Fibroblast of mammary gland (primary cell): ENCODE measurements around the gene SLC27A1.
"Not testable (repeated sequence)": the region's sequence is repeated elsewhere in the genome, so short reads cannot be mapped to it uniquely, and the experiment has no call there.

ENCODE experiments used
- DNase-seq: peaks from one replicate; pipeline ENCODE4 v3.0.0-alpha.2; 2010; ENCODE audit warnings: low read depth
- H3K4me3 ChIP-seq: 2 replicates; pipeline ENCODE4 v1.5.1; 2011; ENCODE audit warnings: low read depth, mild to moderate bottlenecking, low read length, moderate library complexity; ENCODE audit not compliant: control insufficient read depth
- CTCF ChIP-seq: conservative IDR thresholded peaks from 2 replicates; pipeline ENCODE4 v1.5.1; 2011; ENCODE audit warnings: low read depth, low read length, inconsistent platforms; ENCODE audit not compliant: control insufficient read depth, insufficient read depth

Gene SLC27A1

DNA sequence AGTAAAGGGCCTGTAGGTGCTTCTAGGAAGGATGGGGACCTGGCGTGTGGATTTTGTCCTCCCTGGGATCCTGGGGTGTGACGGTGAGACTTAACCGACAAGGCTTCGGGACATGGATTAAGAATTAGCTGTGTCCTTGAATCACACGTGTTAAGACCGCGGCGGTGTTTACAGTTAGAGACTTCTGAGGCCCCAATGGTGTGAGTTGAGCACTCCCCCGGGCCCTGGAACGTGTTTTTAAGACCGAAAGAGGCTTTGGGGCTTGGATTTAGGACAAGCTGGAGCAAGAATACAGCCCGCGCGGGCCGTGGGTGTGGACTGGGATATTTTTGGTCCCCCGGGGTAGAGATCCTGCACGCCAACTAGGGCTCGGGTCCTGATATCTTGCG, 1.2 kb upstream of the SLC27A1 start:
- no peak for TF ChIP-seq CTCF
- no peak for DNase-seq
- H3K4me3 ChIP-seq: peak overlapping the region; percentile 69

DNA sequence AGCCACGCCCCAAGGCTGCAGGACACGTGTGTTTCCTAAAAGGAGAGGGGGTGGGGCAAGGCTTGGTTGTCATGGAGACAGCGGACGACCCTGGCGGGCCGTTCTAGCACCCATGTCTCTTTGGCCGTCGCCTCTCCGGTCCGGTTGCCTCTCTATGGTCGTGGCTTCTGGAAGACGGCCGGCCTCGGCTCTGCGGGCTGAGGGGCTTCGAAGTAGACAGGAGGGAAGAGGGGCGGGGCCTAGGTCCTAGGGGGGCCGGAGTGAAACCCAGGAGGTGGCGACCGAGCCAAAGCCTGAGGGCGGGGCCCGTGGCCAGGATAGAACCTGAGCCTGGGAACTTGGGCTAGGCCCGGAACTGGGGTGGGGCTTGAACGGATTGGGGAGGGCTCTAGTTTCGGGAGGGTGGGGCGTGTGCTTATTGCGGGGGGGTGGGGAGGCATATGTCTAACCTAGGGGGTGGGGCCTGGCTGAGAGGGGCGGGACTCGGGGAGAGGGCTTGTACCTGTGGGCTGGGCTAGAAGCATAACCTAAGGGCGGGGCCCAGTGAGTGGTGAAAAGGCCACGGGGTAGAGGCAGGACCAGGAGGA, 750 bp upstream of the SLC27A1 start:
- peak overlapping the region; percentile 69 for H3K4me3 ChIP-seq
- DNase-seq: peak; percentile 92
- no peak for TF ChIP-seq CTCF

- TF ChIP-seq CTCF: no peak
- H3K4me3 ChIP-seq: peak overlapping the region; percentile 69
- no peak for DNase-seq
Observed at GRCh38 chr19:17471410-17472125, 1.2 kb downstream of the SLC27A1 start.

DNA sequence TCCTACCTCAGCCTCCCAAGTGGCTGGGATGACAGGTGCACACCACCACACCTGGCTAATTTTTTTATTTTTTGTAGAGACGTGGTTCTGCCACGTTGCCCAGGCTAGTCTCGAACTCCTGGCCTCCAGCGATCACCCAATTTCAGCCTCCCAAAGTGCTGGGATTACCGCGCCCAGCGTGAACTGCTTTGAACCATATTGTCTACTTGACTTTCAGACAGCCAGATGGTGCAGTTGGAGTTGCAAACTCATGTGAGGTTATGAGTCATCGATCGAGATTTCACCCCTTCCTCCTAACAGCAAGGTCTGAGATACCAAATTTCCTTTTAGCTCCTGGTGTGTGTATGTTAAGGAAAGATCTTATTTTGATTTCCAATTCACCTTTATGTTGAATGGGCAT, 2.7 kb downstream of the SLC27A1 start:
- no peak overlapping the region for H3K4me3 ChIP-seq
- peak; percentile 87 for DNase-seq
- no peak for TF ChIP-seq CTCF

- not testable (repeated sequence) for DNase-seq, H3K4me3 ChIP-seq
Observed at GRCh38 chr19:17475011-17475540, 4.8 kb downstream of the SLC27A1 start.

DNA sequence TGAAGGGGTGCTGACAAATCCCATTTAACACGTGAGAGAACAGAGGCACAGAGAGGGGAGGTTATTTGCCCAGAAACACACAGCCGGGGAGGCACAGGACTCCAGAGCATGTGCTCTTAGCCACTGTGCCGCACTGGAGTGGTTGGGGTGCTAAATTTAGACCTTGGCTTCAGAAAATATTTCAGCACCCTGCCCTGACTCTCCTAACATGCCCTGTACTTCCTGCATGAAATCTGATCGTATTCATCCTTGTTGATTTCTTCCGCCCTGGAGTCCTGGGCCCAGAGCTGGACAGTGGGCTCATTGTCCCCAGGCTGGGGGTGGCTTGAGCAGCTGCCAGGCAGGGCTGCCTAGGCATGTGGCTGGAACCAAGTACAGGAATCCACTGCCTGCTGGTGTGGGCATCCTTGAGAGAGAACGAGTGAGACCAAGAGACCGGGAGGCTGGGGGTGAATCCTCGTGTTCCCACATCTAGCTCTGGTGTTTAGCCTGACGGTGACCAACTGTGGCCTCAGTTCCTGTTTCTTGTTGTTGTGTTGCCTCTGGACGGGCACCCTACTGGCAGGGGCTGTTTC, 5.3 kb downstream of the SLC27A1 start:
- peak; percentile 20 for DNase-seq
- H3K4me3 ChIP-seq: no peak overlapping the region
- TF ChIP-seq CTCF: no peak

- no peak overlapping the region for H3K4me3 ChIP-seq
- no peak for TF ChIP-seq CTCF
- DNase-seq: peak; percentile 64
Observed at GRCh38 chr19:17479325-17479791, 9.0 kb downstream of the SLC27A1 start.
